Measurements from ENCODE around the gene ATG12.

DNA sequence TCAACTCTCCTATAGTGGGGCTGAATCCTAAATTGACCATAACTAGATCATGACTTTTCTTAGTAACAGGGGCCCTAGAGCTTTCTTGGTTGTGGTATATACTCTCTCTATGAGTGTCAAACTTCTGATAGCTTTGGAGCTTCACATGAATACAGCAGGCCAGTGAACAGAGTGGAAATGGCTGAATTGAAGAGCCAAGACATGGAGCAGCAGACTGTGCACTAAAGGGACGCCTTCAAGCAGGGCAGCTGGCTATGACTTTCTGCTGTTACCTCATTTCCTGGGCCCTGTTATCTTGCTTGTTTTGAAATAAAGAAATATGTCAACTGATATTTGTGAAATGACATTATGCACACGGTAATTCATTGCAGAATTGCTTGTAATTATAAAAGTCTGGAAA lies 41.3 kb downstream of the ATG12 start:
- TF ChIP-seq, protein P1, sequence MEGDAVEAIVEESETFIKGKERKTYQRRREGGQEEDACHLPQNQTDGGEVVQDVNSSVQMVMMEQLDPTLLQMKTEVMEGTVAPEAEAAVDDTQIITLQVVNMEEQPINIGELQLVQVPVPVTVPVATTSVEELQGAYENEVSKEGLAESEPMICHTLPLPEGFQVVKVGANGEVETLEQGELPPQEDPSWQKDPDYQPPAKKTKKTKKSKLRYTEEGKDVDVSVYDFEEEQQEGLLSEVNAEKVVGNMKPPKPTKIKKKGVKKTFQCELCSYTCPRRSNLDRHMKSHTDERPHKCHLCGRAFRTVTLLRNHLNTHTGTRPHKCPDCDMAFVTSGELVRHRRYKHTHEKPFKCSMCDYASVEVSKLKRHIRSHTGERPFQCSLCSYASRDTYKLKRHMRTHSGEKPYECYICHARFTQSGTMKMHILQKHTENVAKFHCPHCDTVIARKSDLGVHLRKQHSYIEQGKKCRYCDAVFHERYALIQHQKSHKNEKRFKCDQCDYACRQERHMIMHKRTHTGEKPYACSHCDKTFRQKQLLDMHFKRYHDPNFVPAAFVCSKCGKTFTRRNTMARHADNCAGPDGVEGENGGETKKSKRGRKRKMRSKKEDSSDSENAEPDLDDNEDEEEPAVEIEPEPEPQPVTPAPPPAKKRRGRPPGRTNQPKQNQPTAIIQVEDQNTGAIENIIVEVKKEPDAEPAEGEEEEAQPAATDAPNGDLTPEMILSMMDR (IDR thresholded peaks at IDR 0.05; ENCODE audit: low read depth, low read length, missing input control), result no peak
- TF ChIP-seq RAD21 (IDR thresholded peaks at IDR 0.05), result no peak
- no peak for TF ChIP-seq GABPA (IDR thresholded peaks at IDR 0.05 in 1 of 2, conservative IDR thresholded peaks at IDR 0.05 in 1 of 2)
- TF ChIP-seq RXRA (IDR thresholded peaks at IDR 0.05), result no peak
- TF ChIP-seq, protein P2, sequence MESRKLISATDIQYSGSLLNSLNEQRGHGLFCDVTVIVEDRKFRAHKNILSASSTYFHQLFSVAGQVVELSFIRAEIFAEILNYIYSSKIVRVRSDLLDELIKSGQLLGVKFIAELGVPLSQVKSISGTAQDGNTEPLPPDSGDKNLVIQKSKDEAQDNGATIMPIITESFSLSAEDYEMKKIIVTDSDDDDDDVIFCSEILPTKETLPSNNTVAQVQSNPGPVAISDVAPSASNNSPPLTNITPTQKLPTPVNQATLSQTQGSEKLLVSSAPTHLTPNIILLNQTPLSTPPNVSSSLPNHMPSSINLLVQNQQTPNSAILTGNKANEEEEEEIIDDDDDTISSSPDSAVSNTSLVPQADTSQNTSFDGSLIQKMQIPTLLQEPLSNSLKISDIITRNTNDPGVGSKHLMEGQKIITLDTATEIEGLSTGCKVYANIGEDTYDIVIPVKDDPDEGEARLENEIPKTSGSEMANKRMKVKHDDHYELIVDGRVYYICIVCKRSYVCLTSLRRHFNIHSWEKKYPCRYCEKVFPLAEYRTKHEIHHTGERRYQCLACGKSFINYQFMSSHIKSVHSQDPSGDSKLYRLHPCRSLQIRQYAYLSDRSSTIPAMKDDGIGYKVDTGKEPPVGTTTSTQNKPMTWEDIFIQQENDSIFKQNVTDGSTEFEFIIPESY (IDR thresholded peaks at IDR 0.05), result no peak
- TF ChIP-seq, protein P3, sequence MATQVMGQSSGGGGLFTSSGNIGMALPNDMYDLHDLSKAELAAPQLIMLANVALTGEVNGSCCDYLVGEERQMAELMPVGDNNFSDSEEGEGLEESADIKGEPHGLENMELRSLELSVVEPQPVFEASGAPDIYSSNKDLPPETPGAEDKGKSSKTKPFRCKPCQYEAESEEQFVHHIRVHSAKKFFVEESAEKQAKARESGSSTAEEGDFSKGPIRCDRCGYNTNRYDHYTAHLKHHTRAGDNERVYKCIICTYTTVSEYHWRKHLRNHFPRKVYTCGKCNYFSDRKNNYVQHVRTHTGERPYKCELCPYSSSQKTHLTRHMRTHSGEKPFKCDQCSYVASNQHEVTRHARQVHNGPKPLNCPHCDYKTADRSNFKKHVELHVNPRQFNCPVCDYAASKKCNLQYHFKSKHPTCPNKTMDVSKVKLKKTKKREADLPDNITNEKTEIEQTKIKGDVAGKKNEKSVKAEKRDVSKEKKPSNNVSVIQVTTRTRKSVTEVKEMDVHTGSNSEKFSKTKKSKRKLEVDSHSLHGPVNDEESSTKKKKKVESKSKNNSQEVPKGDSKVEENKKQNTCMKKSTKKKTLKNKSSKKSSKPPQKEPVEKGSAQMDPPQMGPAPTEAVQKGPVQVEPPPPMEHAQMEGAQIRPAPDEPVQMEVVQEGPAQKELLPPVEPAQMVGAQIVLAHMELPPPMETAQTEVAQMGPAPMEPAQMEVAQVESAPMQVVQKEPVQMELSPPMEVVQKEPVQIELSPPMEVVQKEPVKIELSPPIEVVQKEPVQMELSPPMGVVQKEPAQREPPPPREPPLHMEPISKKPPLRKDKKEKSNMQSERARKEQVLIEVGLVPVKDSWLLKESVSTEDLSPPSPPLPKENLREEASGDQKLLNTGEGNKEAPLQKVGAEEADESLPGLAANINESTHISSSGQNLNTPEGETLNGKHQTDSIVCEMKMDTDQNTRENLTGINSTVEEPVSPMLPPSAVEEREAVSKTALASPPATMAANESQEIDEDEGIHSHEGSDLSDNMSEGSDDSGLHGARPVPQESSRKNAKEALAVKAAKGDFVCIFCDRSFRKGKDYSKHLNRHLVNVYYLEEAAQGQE (IDR thresholded peaks at IDR 0.05), result no peak
- no peak for TF ChIP-seq EGR1 (IDR thresholded peaks at IDR 0.05; ENCODE audit: low read depth in 2 of 2)
- TF ChIP-seq FOXA1 (IDR thresholded peaks at IDR 0.05), result no peak
- TF ChIP-seq NR2F2 (IDR thresholded peaks at IDR 0.05), result no peak
- TF ChIP-seq, protein P4, sequence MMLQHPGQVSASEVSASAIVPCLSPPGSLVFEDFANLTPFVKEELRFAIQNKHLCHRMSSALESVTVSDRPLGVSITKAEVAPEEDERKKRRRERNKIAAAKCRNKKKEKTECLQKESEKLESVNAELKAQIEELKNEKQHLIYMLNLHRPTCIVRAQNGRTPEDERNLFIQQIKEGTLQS (IDR thresholded peaks at IDR 0.05), result no peak
- TF ChIP-seq, protein P5, sequence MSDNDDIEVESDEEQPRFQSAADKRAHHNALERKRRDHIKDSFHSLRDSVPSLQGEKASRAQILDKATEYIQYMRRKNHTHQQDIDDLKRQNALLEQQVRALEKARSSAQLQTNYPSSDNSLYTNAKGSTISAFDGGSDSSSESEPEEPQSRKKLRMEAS (IDR thresholded peaks at IDR 0.05), result no peak

All from liver (tissue), 3 donors.